ENCODE data around the gene CADM1. TPM values are rescaled to one million over a fixed set of nuclear protein-coding genes. Genes with fewer than 3 reads are reported as not detected.

The CADM1 gene
- 248 TPM for total RNA-seq

GRCh38 chr11:115504276-115505158 is at the start of gene CADM1:
Gene CADM1, minus strand, starts transcription at chr11:115504415.
- peak; percentile 97 for DNase-seq

DNA sequence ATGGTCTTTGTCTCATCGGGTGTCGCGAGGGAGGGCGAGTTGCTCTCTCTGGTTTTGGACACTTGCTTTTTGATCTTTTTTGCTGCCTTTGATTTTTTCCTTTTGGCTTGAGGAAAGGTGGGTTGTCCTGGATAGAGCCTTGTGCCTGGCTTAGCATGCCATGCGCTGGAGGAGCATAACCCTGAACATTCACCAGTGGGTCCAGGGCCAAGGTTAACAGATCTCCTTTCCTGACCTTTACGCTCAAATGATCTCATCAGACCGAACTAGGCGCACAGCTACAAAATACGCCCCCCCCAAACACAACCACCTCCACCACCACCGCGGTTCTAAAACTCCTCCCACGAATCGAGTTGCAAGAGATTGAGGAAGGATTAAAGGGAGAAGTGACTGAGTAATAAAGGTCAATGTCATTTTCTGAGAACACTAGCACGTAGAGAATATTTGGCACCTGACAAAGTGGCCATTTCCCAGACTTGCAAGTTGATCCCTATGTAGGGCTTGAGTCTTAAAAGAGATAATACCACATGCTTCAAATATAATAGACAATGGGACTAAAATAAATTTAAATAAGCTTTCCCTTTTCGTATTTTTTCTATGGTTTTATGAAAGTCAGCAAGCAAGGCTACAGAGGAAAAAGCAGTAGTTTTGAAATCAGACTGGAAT is 48.7 kb upstream of the CADM1 start:
- DNase-seq = no peak

GRCh38 chr11:115552151-115552772 is 48.0 kb upstream of the CADM1 start:
- DNase-seq = no peak

- DNase-seq = no peak
Observed at GRCh38 chr11:115550291-115551059, 46.3 kb upstream of the CADM1 start.

DNA sequence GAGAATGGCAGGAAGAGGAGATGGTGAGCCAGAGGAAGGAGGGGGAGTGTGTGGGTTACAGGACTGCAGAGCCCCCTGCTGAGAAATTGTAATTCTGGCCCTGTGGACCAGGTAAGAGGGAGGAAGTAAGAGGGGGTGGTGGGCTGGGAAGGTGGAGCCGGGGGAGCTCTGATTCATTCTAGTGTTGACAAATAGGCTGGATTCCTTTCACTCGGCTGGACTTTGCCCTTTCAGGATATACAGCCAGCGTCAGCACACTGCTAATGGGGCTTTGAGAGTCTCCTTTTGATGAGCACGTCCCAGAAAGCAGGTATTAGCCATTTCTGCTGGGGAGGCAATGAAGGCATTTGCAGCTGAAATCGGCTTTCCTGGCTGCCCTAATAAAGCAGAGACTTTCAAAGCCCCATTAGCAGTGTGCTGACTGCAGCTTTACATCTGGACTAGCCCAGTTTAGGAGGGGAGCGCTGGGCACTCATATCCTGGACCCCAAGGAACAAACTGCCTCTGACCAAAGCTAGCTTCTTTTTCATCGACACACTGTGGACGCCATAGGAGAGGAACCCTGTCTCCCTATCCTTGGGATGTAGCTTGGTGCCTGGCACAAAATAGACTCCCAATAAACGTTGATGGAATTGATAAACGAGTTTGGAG is 44.8 kb upstream of the CADM1 start:
- no peak for DNase-seq

GRCh38 chr11:115545581-115546210 is 41.5 kb upstream of the CADM1 start:
- no peak for DNase-seq

- DNase-seq = no peak
Observed at GRCh38 chr11:115544422-115544948, 40.3 kb upstream of the CADM1 start.

- DNase-seq = no peak
Observed at GRCh38 chr11:115541518-115541917, 37.3 kb upstream of the CADM1 start.

GRCh38 chr11:115539844-115540243 is 35.6 kb upstream of the CADM1 start:
- no peak for DNase-seq

DNA sequence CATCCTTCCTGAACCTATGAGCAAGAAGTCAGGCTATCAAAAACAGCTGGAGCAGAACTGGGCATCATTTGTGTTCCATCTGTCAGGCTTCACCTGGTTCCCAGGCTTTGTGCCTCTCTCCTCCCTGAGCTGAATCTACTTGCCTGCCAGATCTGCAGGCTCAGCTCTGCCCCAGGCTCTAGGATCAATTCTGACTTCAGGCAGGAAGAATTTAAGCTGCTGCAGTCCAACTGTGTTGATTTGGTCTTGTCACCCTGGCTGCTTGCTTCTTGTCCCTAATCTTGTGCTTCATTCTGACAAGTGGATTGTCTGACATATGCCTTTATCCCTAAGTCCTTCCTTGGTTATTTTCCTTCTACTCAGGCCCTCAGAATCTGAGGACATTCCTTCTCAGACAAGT is 31.6 kb upstream of the CADM1 start:
- DNase-seq = no peak

- DNase-seq = no peak
Observed at GRCh38 chr11:115530752-115531151, 26.5 kb upstream of the CADM1 start.

GRCh38 chr11:115528225-115528624 is 24.0 kb upstream of the CADM1 start:
- no peak for DNase-seq

DNA sequence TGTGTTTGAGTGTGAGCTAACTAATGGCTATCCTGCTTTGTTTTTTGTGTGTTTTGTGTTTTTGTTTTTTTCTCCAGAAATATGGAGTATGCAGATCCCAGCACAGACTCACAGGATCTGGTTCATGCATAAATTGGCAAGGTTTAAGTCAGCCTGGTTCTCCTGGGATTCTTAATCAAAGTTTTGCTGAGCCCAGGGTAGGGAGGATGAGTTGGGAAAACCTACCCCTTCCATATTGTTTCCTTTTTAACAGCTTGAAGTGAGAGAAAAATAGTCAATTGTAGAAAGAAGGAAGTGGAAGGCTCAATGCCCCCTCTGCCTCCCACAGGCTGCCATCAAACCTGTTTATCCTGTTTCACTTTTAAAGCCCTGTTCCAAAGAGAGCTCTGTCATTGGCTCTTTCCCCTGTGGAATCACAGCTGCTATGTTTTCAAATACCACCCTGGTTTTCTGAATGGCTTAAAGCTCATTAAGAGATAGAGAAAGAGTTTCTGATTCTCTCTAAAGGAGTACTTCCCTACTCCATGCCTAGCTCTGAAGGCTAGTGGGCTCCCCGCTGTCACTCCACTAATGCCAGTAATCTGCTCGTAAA is 23.4 kb upstream of the CADM1 start:
- no peak for DNase-seq

DNA sequence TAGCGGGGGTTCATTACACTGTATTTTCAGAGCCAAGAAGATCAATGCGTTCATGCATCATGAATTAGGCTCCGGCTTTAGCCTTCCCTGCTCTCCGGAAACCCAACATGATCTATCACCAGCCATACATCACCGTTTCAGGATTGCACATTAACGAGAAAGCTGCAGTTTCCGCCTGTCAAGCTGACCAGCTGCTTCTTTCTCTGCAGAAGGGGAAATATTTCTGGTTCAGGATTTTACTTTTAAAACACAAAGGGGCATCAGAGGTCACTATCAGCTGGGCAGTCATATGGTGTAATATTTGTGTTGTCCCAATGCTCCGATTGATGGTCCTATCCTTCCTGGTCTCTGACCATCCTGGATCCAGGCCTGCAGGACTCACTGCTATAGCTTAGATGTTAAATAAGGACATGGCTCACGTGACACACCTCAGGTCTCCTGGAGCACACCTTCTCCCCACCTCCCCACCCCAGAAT is 21.4 kb upstream of the CADM1 start:
- DNase-seq = no peak

DNA sequence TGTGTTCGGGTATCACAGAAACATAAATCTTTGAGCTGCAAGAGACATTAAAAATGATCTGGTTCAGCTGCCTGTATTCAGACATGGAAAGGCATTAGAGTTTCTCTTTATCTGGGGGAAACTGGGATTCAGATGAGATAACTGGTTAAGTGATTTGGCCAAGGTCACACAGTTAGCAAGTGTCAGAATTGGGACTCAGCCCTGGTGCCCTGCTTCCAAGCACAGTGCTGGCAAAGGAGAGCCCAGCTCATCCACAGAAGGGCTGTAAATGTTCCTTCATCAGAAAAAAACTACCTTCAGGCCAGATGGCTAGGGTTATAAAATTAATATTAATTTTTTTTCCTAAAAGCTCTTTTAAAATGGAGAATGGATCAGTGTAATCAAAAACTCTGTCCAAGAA is 20.4 kb upstream of the CADM1 start:
- DNase-seq = no peak

- DNase-seq = no peak
Observed at GRCh38 chr11:115523727-115524399, 19.6 kb upstream of the CADM1 start.

DNA sequence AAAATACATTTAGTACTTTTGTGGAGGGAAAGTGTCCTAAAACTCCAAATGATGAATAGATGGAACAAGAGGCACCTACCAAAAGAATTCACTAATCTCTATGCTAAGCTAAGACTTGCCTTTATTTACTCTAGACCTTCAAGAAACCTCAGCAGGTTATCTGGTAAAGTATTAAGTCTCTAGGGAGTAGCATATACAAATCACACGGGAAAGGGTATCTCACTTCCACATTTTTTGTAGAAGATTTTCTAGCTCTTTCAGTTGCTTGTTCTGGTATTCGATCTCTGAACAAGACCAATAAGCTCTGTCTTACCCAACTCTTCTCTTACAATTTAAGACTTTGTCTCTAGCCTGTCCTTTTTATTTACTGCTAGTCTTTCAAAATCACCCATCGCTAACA is 18.1 kb upstream of the CADM1 start:
- DNase-seq = no peak

DNA sequence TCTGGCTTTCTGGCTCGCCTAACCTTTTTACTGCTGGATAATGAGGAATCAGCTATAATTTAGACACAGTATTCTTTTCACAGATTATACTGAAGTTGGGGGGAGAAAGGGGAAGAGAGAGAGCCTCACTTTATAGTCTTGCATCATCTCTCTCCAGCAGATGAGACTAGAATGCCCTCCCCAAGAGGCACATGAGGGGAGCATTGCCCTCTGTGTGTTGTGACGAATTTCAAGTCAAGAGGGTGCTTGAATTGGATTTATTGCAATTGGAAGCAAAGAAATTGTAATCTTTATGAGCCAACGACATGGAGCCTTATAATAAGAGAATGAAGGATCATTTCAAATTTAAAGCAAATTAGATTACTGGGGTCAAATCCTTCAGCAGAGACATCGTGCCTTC is 17.6 kb upstream of the CADM1 start:
- no peak for DNase-seq

DNA sequence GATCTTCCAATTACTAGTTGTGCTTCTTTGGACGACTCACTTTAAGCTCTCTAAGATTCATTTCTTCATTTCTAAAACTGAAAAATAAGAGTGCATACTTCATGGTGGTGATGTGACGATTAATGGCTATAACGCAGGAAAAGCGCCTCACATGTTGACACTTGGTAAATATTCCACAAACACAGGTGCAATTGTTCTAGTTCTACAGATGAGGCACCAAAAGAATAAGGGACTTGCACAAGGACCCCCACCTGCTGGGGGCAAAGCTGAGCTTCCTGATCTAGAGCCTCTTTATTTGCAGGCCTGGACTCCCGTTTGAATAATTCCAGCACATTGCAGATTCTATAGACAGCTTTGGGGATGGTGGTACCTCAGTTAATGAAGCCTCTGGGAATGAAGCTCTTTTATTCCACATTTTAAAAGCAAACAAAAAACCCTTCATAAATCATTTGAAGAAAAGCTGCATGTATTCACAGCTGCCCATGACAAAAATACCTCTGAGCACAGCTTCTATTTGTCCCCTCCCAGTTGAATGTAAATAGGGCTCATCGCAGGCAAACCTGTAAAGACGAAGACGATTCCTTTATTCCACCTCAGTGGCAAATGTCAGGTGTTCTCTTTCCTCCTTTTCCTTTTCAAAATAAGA is 14.9 kb upstream of the CADM1 start:
- DNase-seq = no peak

All from occipital lobe (tissue), 2 donors.